GM23248 (cell line): ENCODE data around the gene LVRN.

Source experiments
- EZH2 ChIP-seq: fragments of 200-600 bp; sonication (generic); IDR thresholded peaks from 2 replicates; pipeline ENCODE4 v1.6.1; 2018; ENCODE audit warnings: antibody characterized with exemption, mild to moderate bottlenecking; ENCODE audit not compliant: insufficient read depth, poor library complexity, severe bottlenecking
- EZH2phosphoT487 ChIP-seq: fragments of 200-600 bp; sonication (generic); IDR thresholded peaks from 2 replicates; pipeline ENCODE4 v1.6.1; 2018; ENCODE audit warnings: antibody characterized with exemption, moderate library complexity, mild to moderate bottlenecking, low read depth; ENCODE audit not compliant: insufficient read depth

DNA sequence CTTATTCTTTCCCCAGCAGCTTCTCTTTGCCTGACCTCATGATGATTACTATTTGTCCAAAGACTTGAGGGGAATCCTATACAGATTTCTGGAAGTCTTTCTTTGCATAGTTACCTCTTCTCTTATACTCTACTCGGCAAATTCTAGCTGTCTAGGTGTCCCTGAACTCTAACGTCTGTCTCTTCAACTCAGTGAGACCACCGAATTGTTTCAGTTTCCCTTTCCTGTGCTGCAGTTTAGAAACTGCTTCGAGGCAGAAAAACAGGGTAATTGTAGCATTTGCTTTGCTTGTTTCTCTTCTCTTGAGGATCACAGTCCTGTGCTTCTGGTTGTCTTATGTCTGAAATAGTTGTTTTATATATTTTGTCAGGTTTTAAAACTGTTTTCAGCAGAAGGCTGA, 14.8 kb downstream of the LVRN start:
- TF ChIP-seq EZH2, result no peak
- no peak for TF ChIP-seq EZH2phosphoT487
